Keratinocyte (primary cell): Measurements from ENCODE around the gene OGFRL1.

ENCODE experiments used
- EZH2 ChIP-seq: IDR thresholded peaks from one replicate; pipeline ENCODE4 v1.6.1; 2012; ENCODE audit warnings: inconsistent platforms, mild to moderate bottlenecking, low read length, moderate library complexity
- TF ChIP-seq, protein P1 (sequence below), 3 experiments: IDR thresholded peaks in 1 of 3; conservative IDR thresholded peaks in 1 of 3; optimal IDR thresholded peaks in 1 of 3; 2 replicates in 2 of 3; 3 replicates in 1 of 3; pipeline versions ENCODE3 to v1.5.1; 2011; ENCODE audit warnings: low read length in 3 of 3, mild to moderate bottlenecking in 3 of 3, moderate library complexity in 2 of 3, control low read depth in 1 of 3, inconsistent platforms in 1 of 3; ENCODE audit not compliant: insufficient read depth in 2 of 3; ENCODE audit errors: extremely low read depth in 1 of 3

GRCh38 chr6:71345476-71346333 is 57.1 kb downstream of the OGFRL1 start:
- TF ChIP-seq EZH2 = no peak
- TF ChIP-seq, protein P1, sequence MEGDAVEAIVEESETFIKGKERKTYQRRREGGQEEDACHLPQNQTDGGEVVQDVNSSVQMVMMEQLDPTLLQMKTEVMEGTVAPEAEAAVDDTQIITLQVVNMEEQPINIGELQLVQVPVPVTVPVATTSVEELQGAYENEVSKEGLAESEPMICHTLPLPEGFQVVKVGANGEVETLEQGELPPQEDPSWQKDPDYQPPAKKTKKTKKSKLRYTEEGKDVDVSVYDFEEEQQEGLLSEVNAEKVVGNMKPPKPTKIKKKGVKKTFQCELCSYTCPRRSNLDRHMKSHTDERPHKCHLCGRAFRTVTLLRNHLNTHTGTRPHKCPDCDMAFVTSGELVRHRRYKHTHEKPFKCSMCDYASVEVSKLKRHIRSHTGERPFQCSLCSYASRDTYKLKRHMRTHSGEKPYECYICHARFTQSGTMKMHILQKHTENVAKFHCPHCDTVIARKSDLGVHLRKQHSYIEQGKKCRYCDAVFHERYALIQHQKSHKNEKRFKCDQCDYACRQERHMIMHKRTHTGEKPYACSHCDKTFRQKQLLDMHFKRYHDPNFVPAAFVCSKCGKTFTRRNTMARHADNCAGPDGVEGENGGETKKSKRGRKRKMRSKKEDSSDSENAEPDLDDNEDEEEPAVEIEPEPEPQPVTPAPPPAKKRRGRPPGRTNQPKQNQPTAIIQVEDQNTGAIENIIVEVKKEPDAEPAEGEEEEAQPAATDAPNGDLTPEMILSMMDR (optimal IDR thresholded peaks at IDR 0.05 in 1 of 3, IDR thresholded peaks at IDR 0.05 in 1 of 3, conservative IDR thresholded peaks at IDR 0.05 in 1 of 3; ENCODE audit: extremely low read depth in 1 of 3, insufficient read depth in 2 of 3, low read length in 3 of 3) = no peak
